IMR-90 (cell line): ENCODE measurements around the gene TMEM25. TPM values are rescaled to one million over a fixed set of nuclear protein-coding genes. Genes with fewer than 3 reads are reported as not detected.

Experiments used
- ATAC-seq: fragments of 200-7000 bp; cut with Tn5 transposase; 2 replicates; pipeline ENCODE4 v1.9.1; 2020; ENCODE audit warnings: low read depth, mild to moderate bottlenecking, moderate library complexity
- BruUV-seq: library from RNA; stranded (reverse); fragments of 400-500 nt; replicated peaks from 2 replicates; lab custom pipeline; 2021; lab: Mats Ljungman, UMichigan
- CTCF ChIA-PET: fragments of 300-600 bp; formaldehyde crosslinking; extraction: SDS; loops from one replicate; lab custom pipeline; 2021; ENCODE audit warnings: antibody characterized with exemption; lab: Yijun Ruan, JAX
- POLR2A ChIA-PET: fragments of 300-600 bp; sonication (Branson Sonifier 250); formaldehyde crosslinking; loops from one replicate; lab custom pipeline; 2022; ENCODE audit warnings: antibody characterized with exemption; ENCODE audit not compliant: unreplicated experiment; lab: Charles Lee
- DNase-seq: peaks from one replicate; pipeline ENCODE4 v3.0.0; 2013
- H2AFZ ChIP-seq: replicated peaks from 2 replicates; pipeline ENCODE3; 2013; ENCODE audit warnings: low read length, mild to moderate bottlenecking; ENCODE audit not compliant: poor library complexity
- H2AK5ac ChIP-seq: 2 replicates; pipeline ENCODE4 v1.6.1; 2013; ENCODE audit warnings: low read depth, low read length, inconsistent platforms
- H2AK9ac ChIP-seq: replicated peaks from 2 replicates; pipeline ENCODE3; 2013; ENCODE audit warnings: mild to moderate bottlenecking, low read depth, low read length, moderate library complexity; ENCODE audit not compliant: poor library complexity
- H2BK120ac ChIP-seq: 2 replicates; pipeline ENCODE4 v1.6.1; 2013; ENCODE audit warnings: low read depth, low read length, inconsistent platforms
- H2BK15ac ChIP-seq: 3 replicates; pipeline ENCODE4 v1.6.1; 2013; ENCODE audit warnings: low read depth, low read length, inconsistent platforms
- H2BK20ac ChIP-seq: 2 replicates; pipeline ENCODE4 v1.6.1; 2013; ENCODE audit warnings: low read depth, mild to moderate bottlenecking, inconsistent platforms, low read length, moderate library complexity
- H2BK5ac ChIP-seq: 2 replicates; pipeline ENCODE4 v1.6.1; 2013; ENCODE audit warnings: mild to moderate bottlenecking, low read depth, low read length, inconsistent platforms; ENCODE audit not compliant: poor library complexity, severe bottlenecking
- H3K14ac ChIP-seq: replicated peaks from 2 replicates; pipeline ENCODE4 v1.6.1; 2013; ENCODE audit warnings: low read depth, low read length, inconsistent platforms
- H3K18ac ChIP-seq: 2 replicates; pipeline ENCODE4 v1.6.1; 2013; ENCODE audit warnings: low read depth, low read length, control low read depth
- H3K23ac ChIP-seq: 2 replicates; pipeline ENCODE4 v1.6.1; 2013; ENCODE audit warnings: low read depth, low read length, inconsistent platforms
- H3K27ac ChIP-seq: 2 replicates; pipeline ENCODE4 v1.5.1; 2013; ENCODE audit warnings: mild to moderate bottlenecking, control low read depth, low read length; ENCODE audit not compliant: insufficient read depth
- H3K27me3 ChIP-seq: 2 replicates; pipeline ENCODE4 v1.6.1; 2013; ENCODE audit warnings: low read length; ENCODE audit not compliant: control insufficient read depth, insufficient read depth
- H3K36me3 ChIP-seq: 2 replicates; pipeline ENCODE4 v1.6.1; 2013; ENCODE audit warnings: low read length, mixed read lengths; ENCODE audit not compliant: control insufficient read depth, insufficient read depth
- H3K4ac ChIP-seq: 2 replicates; pipeline ENCODE4 v1.6.1; 2013; ENCODE audit warnings: low read depth, low read length, inconsistent platforms
- H3K4me1 ChIP-seq: 2 replicates; pipeline ENCODE4 v1.6.1; 2013; ENCODE audit warnings: low read length, mixed read lengths; ENCODE audit not compliant: control insufficient read depth, insufficient read depth
- H3K4me2 ChIP-seq: 2 replicates; pipeline ENCODE4 v1.6.1; 2013; ENCODE audit warnings: low read depth, mild to moderate bottlenecking, control low read depth, low read length, moderate library complexity
- H3K4me3 ChIP-seq: 2 replicates; pipeline ENCODE4 v1.5.1; 2013; ENCODE audit warnings: low read depth, mild to moderate bottlenecking, control low read depth, low read length, moderate library complexity; ENCODE audit not compliant: insufficient read depth
- H3K56ac ChIP-seq: 2 replicates; pipeline ENCODE4 v1.6.1; 2013; ENCODE audit warnings: low read length, inconsistent platforms; ENCODE audit not compliant: insufficient read depth; ENCODE audit errors: extremely low read depth
- H3K79me1 ChIP-seq, 2 experiments: 2 replicates each; pipeline ENCODE4 v1.6.1; 2013; ENCODE audit warnings: low read length in 2 of 2, inconsistent platforms in 1 of 2, low read depth in 1 of 2
- H3K9ac ChIP-seq: 2 replicates; pipeline ENCODE4 v1.6.1; 2013; ENCODE audit warnings: low read depth, low read length, control low read depth
- H3K9me1 ChIP-seq: 2 replicates; pipeline ENCODE4 v1.6.1; 2013; ENCODE audit warnings: low read length, inconsistent platforms; ENCODE audit not compliant: insufficient read depth
- H3K9me3 ChIP-seq: 2 replicates; pipeline ENCODE4 v1.6.1; 2013; ENCODE audit warnings: low read length; ENCODE audit not compliant: control insufficient read depth, insufficient read depth
- H4K20me1 ChIP-seq: 2 replicates; pipeline ENCODE4 v1.6.1; 2013; ENCODE audit warnings: low read length, inconsistent platforms; ENCODE audit not compliant: insufficient read depth
- H4K5ac ChIP-seq: 2 replicates; pipeline ENCODE4 v1.6.1; 2013; ENCODE audit warnings: mild to moderate bottlenecking, low read depth, low read length, control low read depth
- H4K8ac ChIP-seq, 2 experiments: 2 replicates each; pipeline ENCODE4 v1.6.1; 2013; ENCODE audit warnings: low read depth in 2 of 2, low read length in 2 of 2, control low read depth in 1 of 2, inconsistent platforms in 1 of 2
- H4K91ac ChIP-seq: 2 replicates; pipeline ENCODE4 v1.6.1; 2013; ENCODE audit warnings: low read depth, low read length, inconsistent platforms; ENCODE audit not compliant: insufficient read depth
- BHLHE40 ChIP-seq: fragments of 150-350 bp; IDR thresholded peaks from 2 replicates; pipeline ENCODE4 v1.6.1; 2016; ENCODE audit warnings: mild to moderate bottlenecking, low read depth, low read length
- CHD1 ChIP-seq: IDR thresholded peaks from 2 replicates; pipeline ENCODE4 v1.6.1; 2012; ENCODE audit warnings: low read depth, low read length, improper control_type of control experiment
- ELK1 ChIP-seq: fragments of 150-350 bp; IDR thresholded peaks from 2 replicates; pipeline ENCODE4 v1.6.1; 2016; ENCODE audit warnings: low read depth, mild to moderate bottlenecking, low read length, moderate library complexity, borderline replicate concordance
- MAFK ChIP-seq: IDR thresholded peaks from 2 replicates; pipeline ENCODE4 v1.6.1; 2012; ENCODE audit warnings: low read depth, low read length, improper control_type of control experiment
- MXI1 ChIP-seq: IDR thresholded peaks from 2 replicates; pipeline ENCODE4 v1.6.1; 2012; ENCODE audit warnings: low read depth, mild to moderate bottlenecking, low read length, moderate library complexity, borderline replicate concordance
- NFE2L2 ChIP-seq: fragments of 150-350 bp; IDR thresholded peaks from 2 replicates; pipeline ENCODE4 v1.6.1; 2016; ENCODE audit warnings: low read depth, mild to moderate bottlenecking, low read length
- RAD21 ChIP-seq: IDR thresholded peaks from 2 replicates; pipeline ENCODE4 v1.6.1; 2012; ENCODE audit warnings: low read length, improper control_type of control experiment
- RFX5 ChIP-seq: IDR thresholded peaks from 2 replicates; pipeline ENCODE4 v1.8.0; 2012; ENCODE audit warnings: low read depth, mild to moderate bottlenecking, low read length, moderate library complexity
- SMC3 ChIP-seq: fragments of 150-350 bp; IDR thresholded peaks from 2 replicates; pipeline ENCODE4 v1.6.1; 2016; ENCODE audit warnings: low read depth, mild to moderate bottlenecking, antibody characterized with exemption, low read length, moderate library complexity
- WGBS, 2 experiments: methylation state at CpG; one replicate each; pipeline versions ENCODE4 v1.1.5 to v1.1.7; 2013; ENCODE audit warnings: missing lambda C conversion rate in 2 of 2; ENCODE audit not compliant: insufficient read length in 1 of 2; ENCODE audit errors: extremely low coverage in 2 of 2; 5-methylcytosine and 5-hydroxymethylcytosine counted together
- dilution Hi-C: fragments of 300-500 bp; cut with HindIII; formaldehyde crosslinking; loops from one replicate; pipeline ENCODE4 v1.14.3; 2018; ENCODE audit warnings: low sequenced_read_pairs; ENCODE audit not compliant: unreplicated experiment
- in situ Hi-C: fragments of 300-500 bp; cut with MboI; formaldehyde crosslinking; loops from 3 replicates; pipeline ENCODE4 v1.14.3; 2019; ENCODE audit warnings: low sequenced_read_pairs, inconsistent platforms, mixed read lengths
- intact Hi-C: fragments of 100-400 bp; cut with micrococcal nuclease; formaldehyde crosslinking; loops from 2 replicates; pipeline ENCODE4 v1.10.0; 2022
- polyA plus RNA-seq, 3 experiments: library from polyadenylated mRNA; depleted of rRNA; stranded (reverse); fragments of >200 nt; gene quantifications; 2 replicates each; pipeline ENCODE4 v1.2.3, GENCODE V29; 2012; ENCODE audit warnings: low replicate concordance in 1 of 3
- total RNA-seq: library from RNA; depleted of rRNA; stranded (reverse); fragments of >200 nt; gene quantifications from 2 replicates; pipeline ENCODE4 v1.2.3, GENCODE V29; 2012

Gene TMEM25
- total and polyA plus RNA-seq, 2 of the 4 experiments (the other 2 are of a cell fraction): 14.0 to 37.1 TPM

- Histone ChIP-seq H2BK120ac (no peak overlapping the region), H2AK9ac (no peak overlapping the region), H3K4ac (no peak overlapping the region), H3K14ac (no peak overlapping the region), H2BK15ac (no peak overlapping the region), H3K9me3 (no peaks in the 10 kb centered on the region), H2AK5ac (no peak overlapping the region), H3K56ac (no peak overlapping the region), H3K18ac (no peak overlapping the region), H3K27me3 (no peaks in the 10 kb centered on the region), H4K91ac (no peak overlapping the region), H3K27ac (no peak overlapping the region), H3K4me2 (no peak overlapping the region), H2AFZ (no peak overlapping the region), H2BK20ac (no peak overlapping the region), H4K8ac (no peak overlapping the region), H3K4me1 (peaks cover 2% of the 10 kb centered on the region; the same call in 1 of the 2 replicates), H3K4me3 (no peak overlapping the region), H3K9ac (no peak overlapping the region), H4K5ac (no peak overlapping the region), H2BK5ac (no peak overlapping the region), H4K20me1 (no peaks in the 10 kb centered on the region), H3K36me3 (peaks cover 8% of the 10 kb centered on the region), H3K23ac (no peak overlapping the region), H3K79me1 (peaks cover 12 to 15% of the 10 kb centered on the region in 2 experiments), H3K9me1 (peaks cover 10% of the 10 kb centered on the region)
- DNase-seq (no peak), ATAC-seq (no peak)
- intact Hi-C loops (no loop called here), dilution Hi-C loops (no loop called here), in situ Hi-C loops (no loop called here)
- WGBS, 2 experiments: 95% methylated on average over 3 of the region's 4 CpGs; no CpG with 5 or more reads in 1 of the 2 experiments
- no peak for TF ChIP-seq CHD1
- TF ChIP-seq MXI1: no peak
- no peak for TF ChIP-seq NFE2L2
- TF ChIP-seq BHLHE40: no peak
- no peak for TF ChIP-seq RFX5
- TF ChIP-seq RAD21: no peak
- TF ChIP-seq MAFK: no peak
- no peak for TF ChIP-seq ELK1
- TF ChIP-seq SMC3: no peak
- no TSS peak for BruUV-seq
- CTCF ChIA-PET: no interaction called here
- POLR2A ChIA-PET: no interaction called here
Observed at GRCh38 chr11:118560806-118561205, 29.8 kb downstream of the TMEM25 start.
